HCT116 (cell line): ENCODE results near the gene C6orf132. TPM values are rescaled to one million over a fixed set of nuclear protein-coding genes. Genes with fewer than 3 reads are reported as not detected.
A peak's percentile ranks its signal among the peaks of the same experiment; 100 is the strongest.

Source experiments
- ATAC-seq: fragments of 200-7000 bp; cut with Tn5 transposase; 2 replicates; pipeline ENCODE4 v1.9.1; 2020; ENCODE audit warnings: mild to moderate bottlenecking, moderate library complexity
- BruUV-seq: library from RNA; stranded (reverse); fragments of 400-500 nt; replicated peaks from 2 replicates; lab custom pipeline; 2021; lab: Mats Ljungman, UMichigan
- CTCF ChIA-PET: fragments of 300-600 bp; sonication (Branson Sonifier 250); formaldehyde crosslinking; loops from one replicate; lab custom pipeline; 2021; ENCODE audit warnings: antibody characterized with exemption; lab: Charles Lee
- POLR2A ChIA-PET: fragments of 300-600, 350-600 bp; sonication (Branson Sonifier 250); formaldehyde crosslinking; loops from one replicate; lab custom pipeline; 2021; ENCODE audit warnings: antibody characterized with exemption; lab: Charles Lee
- RAD21 ChIA-PET, 2 experiments: fragments of 300-600 bp; sonication (Branson Sonifier 250); formaldehyde crosslinking; loops; one replicate each; lab custom pipeline; 2023; ENCODE audit warnings: low total read pairs in 2 of 2; ENCODE audit not compliant: uncharacterized antibody in 2 of 2, unreplicated experiment in 2 of 2, low non-redundant PET in 1 of 2; lab: Charles Lee
- DNase-seq: peaks from one replicate; pipeline ENCODE4 v3.0.0-alpha.2; 2010; ENCODE audit warnings: low read depth, low spot score
- H2AFZ ChIP-seq: fragments of 200-600 bp; shearing (Covaris generic), sonication (generic); 2 replicates; pipeline ENCODE4 v1.6.1; 2017; ENCODE audit warnings: low read depth, mixed run types, mixed read lengths, antibody characterized with exemption, low read length; ENCODE audit not compliant: poor library complexity, severe bottlenecking
- H3K27ac ChIP-seq: 2 replicates; pipeline ENCODE4 v1.5.1; 2012; ENCODE audit warnings: low read depth, low read length
- H3K27me3 ChIP-seq: fragments of 200-600 bp; sonication (generic); 2 replicates; pipeline ENCODE4 v1.6.1; 2016; ENCODE audit warnings: mixed run types, low read length, mixed read lengths; ENCODE audit not compliant: insufficient read depth
- H3K36me3 ChIP-seq, 2 experiments: fragments of 200-500 bp in 1 of 2; fragments of 200-600 bp in 1 of 2; sonication (Bioruptor generic) in 1 of 2; sonication (generic) in 1 of 2; 2 replicates each; pipeline versions ENCODE4 v1.5.1 to v1.6.1; 2014 to 2016; ENCODE audit warnings: low read length in 2 of 2, inconsistent platforms in 1 of 2, mixed read lengths in 1 of 2, mixed run types in 1 of 2; ENCODE audit not compliant: insufficient read depth in 2 of 2, control insufficient read depth in 1 of 2
- H3K4me1 ChIP-seq, 2 experiments: fragments of 200-600 bp in 1 of 2; sonication (generic) in 1 of 2; 2 replicates each; pipeline versions ENCODE4 v1.5.1 to v1.6.1; 2012 to 2017; ENCODE audit warnings: low read length in 2 of 2, inconsistent platforms in 1 of 2, mild to moderate bottlenecking in 1 of 2, mixed read lengths in 1 of 2, mixed run types in 1 of 2, moderate library complexity in 1 of 2; ENCODE audit not compliant: insufficient read depth in 2 of 2, control insufficient read depth in 1 of 2
- H3K4me2 ChIP-seq: fragments of 200-600 bp; sonication (generic); 2 replicates; pipeline ENCODE4 v1.6.1; 2017; ENCODE audit warnings: mixed run types, low read length, mixed read lengths
- H3K4me3 ChIP-seq, 2 experiments: fragments of 200-600 bp in 1 of 2; sonication (generic) in 1 of 2; replicated peaks in 1 of 2; 2 replicates each; pipeline ENCODE4 v1.5.1; 2011 to 2016; ENCODE audit warnings: low read length in 2 of 2, control low read depth in 1 of 2, low read depth in 1 of 2, mild to moderate bottlenecking in 1 of 2, mixed read lengths in 1 of 2, mixed run types in 1 of 2
- H3K79me2 ChIP-seq: fragments of 200-600 bp; sonication (generic); 2 replicates; pipeline ENCODE4 v1.6.1; 2017; ENCODE audit warnings: mild to moderate bottlenecking, mixed run types, low read length, moderate library complexity, mixed read lengths; ENCODE audit not compliant: insufficient read depth
- H3K9ac ChIP-seq: fragments of 200-600 bp; sonication (generic); 2 replicates; pipeline ENCODE4 v1.6.1; 2016; ENCODE audit warnings: low read length, mixed read lengths
- H3K9me2 ChIP-seq: fragments of 200-600 bp; sonication (generic), shearing (Covaris generic); 2 replicates; pipeline ENCODE4 v1.6.1; 2017; ENCODE audit warnings: mixed run types, mild to moderate bottlenecking, moderate library complexity; ENCODE audit not compliant: insufficient read depth
- H3K9me3 ChIP-seq, 2 experiments: fragments of 200-500 bp in 1 of 2; fragments of 200-600 bp in 1 of 2; sonication (Bioruptor generic) in 1 of 2; sonication (generic) in 1 of 2; 2 replicates each; pipeline ENCODE4 v1.6.1; 2014 to 2017; ENCODE audit warnings: low read length in 2 of 2, mixed read lengths in 2 of 2, inconsistent platforms in 1 of 2, low read depth in 1 of 2, mild to moderate bottlenecking in 1 of 2, mixed run types in 1 of 2, moderate library complexity in 1 of 2; ENCODE audit not compliant: control insufficient read depth in 1 of 2, insufficient read depth in 1 of 2
- H4K20me1 ChIP-seq: fragments of 200-600 bp; sonication (generic), shearing (Covaris generic); 2 replicates; pipeline ENCODE4 v1.6.1; 2017; ENCODE audit warnings: mixed run types, mild to moderate bottlenecking, moderate library complexity; ENCODE audit not compliant: insufficient read depth
- ATF3 ChIP-seq: IDR thresholded peaks from 2 replicates; pipeline ENCODE4 v1.6.1; 2012
- CBX3 ChIP-seq: IDR thresholded peaks from 2 replicates; pipeline ENCODE4 v1.6.1; 2012; ENCODE audit warnings: low read depth
- CEBPB ChIP-seq: IDR thresholded peaks from 2 replicates; pipeline ENCODE4 v1.6.1; 2012; ENCODE audit warnings: low read depth
- CTCF ChIP-seq, 3 experiments: fragments of 200-600 bp in 1 of 3; sonication (generic) in 1 of 3; IDR thresholded peaks in 2 of 3; conservative IDR thresholded peaks in 1 of 3; 2 replicates each; pipeline ENCODE4 v1.5.1; 2012 to 2017; ENCODE audit warnings: low read depth in 2 of 3, low read length in 2 of 3, antibody characterized with exemption in 1 of 3, borderline replicate concordance in 1 of 3, control low read depth in 1 of 3, mild to moderate bottlenecking in 1 of 3, mixed read lengths in 1 of 3, mixed run types in 1 of 3, moderate library complexity in 1 of 3; ENCODE audit not compliant: insufficient read depth in 1 of 3
- EZH2 ChIP-seq: fragments of 200-600 bp; sonication (generic); IDR thresholded peaks from 2 replicates; pipeline ENCODE4 v1.6.1; 2017; ENCODE audit warnings: antibody characterized with exemption, mixed run types
- FOSL1 ChIP-seq: IDR thresholded peaks from 2 replicates; pipeline ENCODE4 v1.6.1; 2012; ENCODE audit warnings: low read depth
- POLR2A ChIP-seq: IDR thresholded peaks from 2 replicates; pipeline ENCODE4 v1.7.0; 2011; ENCODE audit warnings: borderline replicate concordance; ENCODE audit not compliant: insufficient read depth, insufficient read length; ENCODE audit errors: extremely low read depth
- POLR2AphosphoS5 ChIP-seq: IDR thresholded peaks from 2 replicates; pipeline ENCODE4 v1.6.1; 2011; ENCODE audit warnings: mild to moderate bottlenecking, low read depth, low read length, moderate library complexity
- RAD21 ChIP-seq: IDR thresholded peaks from 2 replicates; pipeline ENCODE4 v1.6.1; 2012; ENCODE audit warnings: low read depth, mild to moderate bottlenecking
- SP1 ChIP-seq: IDR thresholded peaks from 2 replicates; pipeline ENCODE4 v1.6.1; 2012; ENCODE audit warnings: low read depth
- SRF ChIP-seq: IDR thresholded peaks from 2 replicates; pipeline ENCODE4 v1.6.1; 2012; ENCODE audit warnings: low read depth
- TCF7L2 ChIP-seq: IDR thresholded peaks from 2 replicates; pipeline ENCODE4 v1.7.0; 2011; ENCODE audit warnings: borderline replicate concordance, inconsistent platforms; ENCODE audit not compliant: insufficient read depth, insufficient read length; ENCODE audit errors: extremely low read depth
- YY1 ChIP-seq: IDR thresholded peaks from 2 replicates; pipeline ENCODE4 v1.6.1; 2011; ENCODE audit warnings: low read length, low read depth, moderate library complexity, mild to moderate bottlenecking; ENCODE audit not compliant: insufficient replicate concordance; ENCODE audit errors: extremely low read depth
- ZBTB33 ChIP-seq: IDR thresholded peaks from 2 replicates; pipeline ENCODE4 v1.6.1; 2011; ENCODE audit warnings: mild to moderate bottlenecking, low read length, moderate library complexity; ENCODE audit not compliant: insufficient replicate concordance; ENCODE audit errors: extremely low read depth
- ZNF274 ChIP-seq: fragments of 200-500 bp; sonication (Bioruptor generic); IDR thresholded peaks from 2 replicates; pipeline ENCODE4 v1.6.1; 2014; ENCODE audit warnings: mild to moderate bottlenecking, low read depth, low read length, inconsistent platforms
- intact Hi-C: fragments of 100-400 bp; cut with micrococcal nuclease; formaldehyde crosslinking; loops from 2 replicates; pipeline ENCODE4 v1.10.0; 2022
- total RNA-seq: library from RNA; stranded (reverse); gene quantifications from one replicate; pipeline ENCODE4 v1.2.1, GENCODE V29; 2021; ENCODE audit not compliant: unreplicated experiment

The C6orf132 gene
- total RNA-seq, 1 experiment from 2014 or later, result 18.9 TPM

GRCh38 chr6:42084889-42085288 lies 57.5 kb downstream of the C6orf132 start:
- no peaks in the 10 kb centered on the region for H3K27me3 ChIP-seq
- H3K27ac ChIP-seq, result no peak overlapping the region
- intact Hi-C loops, result loop anchor here (2.0 kb wide), 1 partner anchor 82 kb away; no protein-coding TSS in a partner anchor
- ChIA-PET CTCF (interaction anchor here (0.8 kb wide), 1 partner anchor 34 kb away, joined by 3 read pairs; the partner anchor contains the start of gene TAF8), RAD21 (interaction anchor here in 1 of 2 experiments (0.6 kb wide), 1 partner anchor 130 kb away, joined by 3 read pairs; no protein-coding TSS in a partner anchor), POLR2A (no interaction called here)
- BruUV-seq, result no TSS peak
- H3K9ac ChIP-seq, result no peak overlapping the region
- H3K9me3 ChIP-seq, result no peaks in the 10 kb centered on the region
- ATAC-seq, result no peak
- no peak overlapping the region for H2AFZ ChIP-seq
- peaks cover 18 to 38% of the 10 kb centered on the region in 2 experiments for H3K4me1 ChIP-seq
- no peaks in the 10 kb centered on the region for H3K36me3 ChIP-seq
- H3K4me2 ChIP-seq, result no peak overlapping the region
- TF ChIP-seq RAD21 (peak; percentile 58), CTCF (IDR thresholded peaks at IDR 0.05 in 2 of 3, conservative IDR thresholded peaks at IDR 0.05 in 1 of 3; ENCODE audit: borderline replicate concordance in 1 of 3, insufficient read depth in 1 of 3, low read depth in 2 of 3, low read length in 2 of 3) (peak; percentile 21 to 45 (median 35); a peak in 4 of 6 replicates), FOSL1 (no peak)
- no peaks in the 10 kb centered on the region for H3K9me2 ChIP-seq
- no peaks in the 10 kb centered on the region for H4K20me1 ChIP-seq
- no peak for DNase-seq
- no peak overlapping the region for H3K4me3 ChIP-seq
- no peaks in the 10 kb centered on the region for H3K79me2 ChIP-seq

GRCh38 chr6:42083530-42083929 lies 58.9 kb downstream of the C6orf132 start:
- H3K79me2 ChIP-seq, result no peaks in the 10 kb centered on the region
- H3K4me1 ChIP-seq, result peaks cover 14 to 33% of the 10 kb centered on the region in 2 experiments
- H3K4me2 ChIP-seq, result no peak overlapping the region
- H3K27ac ChIP-seq, result no peak overlapping the region
- no peak overlapping the region for H2AFZ ChIP-seq
- no peaks in the 10 kb centered on the region for H4K20me1 ChIP-seq
- no peaks in the 10 kb centered on the region for H3K9me2 ChIP-seq
- DNase-seq (no peak), ATAC-seq (no peak)
- H3K9me3 ChIP-seq, result no peaks in the 10 kb centered on the region
- ChIA-PET POLR2A (no interaction called here), RAD21 (no interaction called here), CTCF (no interaction called here)
- H3K36me3 ChIP-seq, result no peaks in the 10 kb centered on the region
- intact Hi-C loops, result no loop called here
- H3K9ac ChIP-seq, result no peak overlapping the region
- no peaks in the 10 kb centered on the region for H3K27me3 ChIP-seq
- BruUV-seq, result no TSS peak
- H3K4me3 ChIP-seq, result no peak overlapping the region
- TF ChIP-seq CBX3 (no peak), ZNF274 (no peak), SP1 (no peak), ATF3 (no peak), YY1 (no peak), POLR2A (no peak), TCF7L2 (no peak), RAD21 (no peak), EZH2 (no peak), SRF (no peak), CEBPB (no peak), FOSL1 (no peak), ZBTB33 (no peak), POLR2AphosphoS5 (no peak)
